K562 treated with DMSO at 1 percent for 12 hours (cell line): ENCODE data around the gene NUDT17. TPM values are rescaled to one million over a fixed set of nuclear protein-coding genes. Genes with fewer than 3 reads are reported as not detected.

Experiments used
- total RNA-seq: library from RNA; unstranded; fragments of 300-600 nt; gene quantifications from 2 replicates; pipeline ENCODE4 v1.2.3, GENCODE V29; 2022; ENCODE audit not compliant: insufficient read depth

Gene NUDT17, protein sequence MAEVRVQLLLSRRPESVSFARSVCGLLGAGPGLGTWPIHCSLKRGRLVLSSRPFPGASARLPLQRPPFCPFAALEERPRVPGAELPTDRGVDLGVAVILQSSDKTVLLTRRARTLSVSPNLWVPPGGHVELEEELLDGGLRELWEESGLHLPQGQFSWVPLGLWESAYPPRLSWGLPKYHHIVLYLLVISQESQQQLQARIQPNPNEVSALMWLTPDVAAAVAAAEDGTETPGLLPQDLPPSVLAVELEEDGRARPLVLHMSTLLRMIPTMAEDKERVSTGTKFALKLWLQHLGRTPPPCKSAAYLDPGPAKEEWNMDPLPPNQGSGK
- 6.2 and 8.6 TPM in 2 replicates for total RNA-seq

DNA sequence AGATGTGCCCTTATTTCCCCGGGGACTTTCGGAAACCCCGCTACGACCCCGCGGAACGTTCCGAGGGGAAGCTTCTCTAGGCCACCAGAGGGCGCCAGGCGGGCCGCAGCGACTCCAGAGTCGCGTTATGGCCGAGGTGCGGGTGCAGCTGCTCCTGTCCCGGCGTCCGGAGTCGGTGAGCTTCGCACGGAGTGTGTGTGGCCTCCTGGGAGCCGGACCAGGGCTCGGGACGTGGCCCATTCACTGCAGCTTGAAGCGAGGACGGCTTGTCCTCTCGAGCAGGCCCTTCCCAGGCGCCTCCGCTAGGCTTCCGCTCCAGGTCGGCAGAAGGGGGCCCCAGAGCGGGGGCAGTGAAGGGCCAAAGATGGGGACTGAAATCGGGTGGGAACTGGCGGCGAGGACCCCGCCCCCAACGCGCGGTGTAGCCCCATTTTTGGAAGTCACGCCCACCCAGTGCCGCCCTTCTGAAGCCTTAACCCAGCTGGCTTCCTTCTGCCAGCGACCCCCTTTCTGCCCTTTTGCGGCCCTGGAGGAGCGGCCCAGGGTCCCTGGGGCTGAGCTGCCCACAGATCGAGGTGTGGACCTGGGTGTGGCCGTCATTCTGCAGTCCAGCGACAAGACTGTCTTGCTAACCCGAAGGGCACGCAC, at the start of gene NUDT17:
TSS of gene NUDT17 (plus strand) at position 117 of the 648 bp plus-strand sequence. CDS start at position 128, 11 bp downstream.

DNA sequence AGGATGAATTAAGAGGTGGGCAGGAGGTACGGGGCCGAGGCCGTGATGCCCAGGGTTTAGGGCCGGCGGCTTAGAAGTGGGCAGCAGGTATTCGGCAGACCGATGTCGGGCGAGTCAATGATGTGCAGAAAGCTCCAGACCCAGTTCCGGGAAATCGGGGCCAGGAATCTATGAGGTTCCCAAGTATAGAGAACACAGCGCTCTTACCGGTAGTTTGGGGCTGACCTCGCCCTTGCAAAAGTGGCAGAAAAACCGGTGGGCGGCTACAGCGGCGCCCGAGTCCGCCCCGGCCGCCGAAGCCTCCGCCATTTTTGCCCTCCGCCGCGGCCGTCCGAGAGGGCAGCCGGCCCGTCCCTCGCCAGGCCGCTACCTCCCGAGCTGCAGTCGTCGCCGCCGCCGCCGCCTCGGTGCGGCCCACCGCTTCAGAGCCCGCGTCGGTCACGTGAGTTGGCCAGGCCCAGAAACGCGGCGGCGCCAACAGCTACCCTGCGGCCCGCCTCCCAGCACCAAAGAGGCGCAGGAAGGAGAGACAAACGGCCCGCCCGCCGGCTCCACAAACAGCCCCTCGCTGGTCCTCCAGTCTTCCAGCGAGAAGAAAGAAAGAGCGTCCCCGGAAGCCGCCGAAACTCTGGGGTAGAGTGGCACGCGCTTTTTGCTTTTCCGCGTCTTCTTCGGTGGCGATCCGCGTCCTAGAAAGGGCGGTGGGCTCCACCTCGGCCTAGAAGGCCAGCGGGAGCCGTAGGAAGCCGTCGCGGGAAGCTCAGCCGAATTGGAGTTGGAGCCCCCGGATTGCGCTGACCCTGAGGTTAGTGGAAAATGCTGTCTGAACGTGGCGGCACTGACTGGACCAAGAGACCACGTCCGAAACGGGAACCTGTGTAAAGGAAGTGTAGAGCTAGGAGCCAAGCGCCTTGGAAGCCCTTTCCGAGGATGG, 21.6 kb upstream of the NUDT17 start, which contains the start of the genes POLR3C and RNF115:
TSS of gene POLR3C (plus strand) at position 636 of the 934 bp plus-strand sequence. CDS start 1,577 bp downstream, outside the sequence.
TSS of gene RNF115 (minus strand) at position 531 of the 934 bp plus-strand sequence. CDS start at position 309, 222 bp downstream.

DNA sequence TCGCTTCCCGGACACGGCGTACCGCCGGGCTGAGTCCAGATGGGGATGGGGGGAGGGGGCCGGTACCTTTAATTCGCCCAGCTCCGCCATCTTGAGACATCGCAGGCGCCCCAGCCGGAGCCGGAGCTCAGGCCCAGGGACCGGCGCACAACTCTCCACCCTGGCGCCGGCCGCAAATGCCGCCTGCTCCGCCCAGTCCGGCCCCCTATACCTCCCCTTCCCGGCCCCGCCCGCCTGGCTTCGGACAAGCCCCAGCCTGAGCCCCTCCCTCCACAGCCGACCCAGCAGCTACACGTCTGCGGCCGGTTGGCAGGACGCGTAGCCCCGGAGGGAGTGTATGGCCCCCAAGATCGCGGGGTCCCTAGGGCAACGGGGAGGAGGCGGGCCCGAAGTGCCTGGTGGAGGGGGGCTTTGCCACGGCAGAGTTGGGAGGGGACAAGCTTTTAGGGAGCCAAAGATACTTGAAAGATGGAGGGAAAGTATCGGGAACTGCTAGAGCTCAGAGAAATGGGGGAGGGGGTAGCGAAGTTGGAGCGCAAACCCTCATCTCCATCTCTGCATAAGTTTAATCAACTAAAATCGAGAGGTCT, 13.6 kb downstream of the NUDT17 start, which contains the start of gene PIAS3:
TSS of gene PIAS3 (minus strand) at position 181 of the 590 bp plus-strand sequence. CDS start at position 90, 91 bp downstream.

DNA sequence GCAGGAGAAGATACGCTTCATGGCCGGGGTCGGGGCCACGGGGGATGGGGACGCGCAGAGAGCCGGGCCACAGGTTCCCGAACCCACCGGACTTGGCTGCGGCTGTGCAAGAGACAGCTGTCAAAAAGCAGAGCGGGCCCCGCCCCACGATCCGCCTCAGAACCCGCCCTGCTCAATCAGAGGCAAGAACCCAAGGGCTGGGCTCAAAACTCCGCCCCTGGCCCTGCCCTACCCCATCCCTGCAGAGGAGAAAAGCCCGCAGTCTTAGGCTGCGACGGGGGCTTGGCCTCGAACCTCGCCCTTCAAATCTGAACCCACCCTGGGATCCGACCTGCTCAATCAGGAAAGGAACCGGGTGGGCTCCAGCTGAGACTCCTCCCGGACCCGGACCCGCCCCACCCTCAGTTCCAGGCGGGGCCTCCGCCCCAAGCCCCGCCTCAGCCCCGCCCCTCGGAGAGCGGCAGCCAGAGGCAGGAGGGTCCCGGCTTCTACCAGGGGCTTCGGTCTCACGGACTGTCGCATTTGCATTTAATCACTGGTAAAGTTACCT, 40.4 kb downstream of the NUDT17 start, which contains the start of gene ANKRD35:
TSS of gene ANKRD35 (minus strand) at position 129 of the 550 bp plus-strand sequence. CDS start at position 21, 108 bp downstream.

Other genes starting within 250 kb of the NUDT17 start
- gene GPR89A, start 237.6 kb upstream of the NUDT17 start, total RNA-seq: 10.6 and 21.9 TPM in 2 replicates
- not detected in 2 replicates for gene PDZK1, start 138.3 kb upstream of the NUDT17 start, total RNA-seq
- not detected in 2 replicates for gene CD160, start 126.1 kb upstream of the NUDT17 start, total RNA-seq
- gene RNF115, start 21.5 kb upstream of the NUDT17 start, total RNA-seq: 3.3 and 9.2 TPM in 2 replicates
- 27.2 and 52.7 TPM in 2 replicates for gene POLR3C, start 21.4 kb upstream of the NUDT17 start, total RNA-seq
- 11.1 and 30.5 TPM in 2 replicates for gene PIAS3, start 13.5 kb downstream of the NUDT17 start, total RNA-seq
- 0.19 TPM in 1 of 2 replicates, not detected in the other for gene ANKRD35, start 40.2 kb downstream of the NUDT17 start, total RNA-seq
- gene ITGA10, start 64.4 kb downstream of the NUDT17 start, total RNA-seq: 0.41 TPM in 1 of 2 replicates, not detected in the other
- gene PEX11B, start 73.1 kb downstream of the NUDT17 start, total RNA-seq: 20.9 and 30.3 TPM in 2 replicates
- gene RBM8A, start 81.9 kb downstream of the NUDT17 start, total RNA-seq: 153 and 174 TPM in 2 replicates
- gene LIX1L, start 112.4 kb downstream of the NUDT17 start, total RNA-seq: 8.0 and 18.3 TPM in 2 replicates
- 1.3 and 2.6 TPM in 2 replicates for gene ANKRD34A, start 118.9 kb downstream of the NUDT17 start, total RNA-seq
- gene POLR3GL, start 119.1 kb downstream of the NUDT17 start, total RNA-seq: 55.4 and 58.3 TPM in 2 replicates
- 231 and 482 TPM in 2 replicates for gene TXNIP, start 150.9 kb downstream of the NUDT17 start, total RNA-seq
- gene HJV, start 176.1 kb downstream of the NUDT17 start, total RNA-seq: 1.4 and 4.7 TPM in 2 replicates